Right ventricle myocardium superior (tissue), 1 donor: ENCODE results near the gene MRPS27. TPM values are rescaled to one million over a fixed set of nuclear protein-coding genes. Genes with fewer than 3 reads are reported as not detected.

ENCODE experiments used
- ATAC-seq: fragments of 200-7000 bp; cut with Tn5 transposase; one replicate; pipeline ENCODE4 v1.9.1; 2020; ENCODE audit warnings: mild to moderate bottlenecking; ENCODE audit not compliant: poor library complexity
- DNase-seq: peaks from one replicate; pipeline ENCODE4 v3.0.0-alpha.2; 2020
- intact Hi-C: fragments of 100-400 bp; cut with DNase I; formaldehyde crosslinking; loops from one replicate; pipeline ENCODE4 v1.11.2; 2022
- total RNA-seq: library from RNA; stranded (reverse); fragmentation: NEBNext Ultra II Directional; extraction: Animal tissue kit (Norgen Biotek cat#: 25700); gene quantifications from one replicate; pipeline ENCODE4 v1.2.1, GENCODE V29; 2021
- donor health status: DM: no; HTN: yes; CAD: no; lungs with severe emphysema.

MRPS27 gene
- total RNA-seq, 1 donor from 2014 or later = 69.3 TPM

DNA sequence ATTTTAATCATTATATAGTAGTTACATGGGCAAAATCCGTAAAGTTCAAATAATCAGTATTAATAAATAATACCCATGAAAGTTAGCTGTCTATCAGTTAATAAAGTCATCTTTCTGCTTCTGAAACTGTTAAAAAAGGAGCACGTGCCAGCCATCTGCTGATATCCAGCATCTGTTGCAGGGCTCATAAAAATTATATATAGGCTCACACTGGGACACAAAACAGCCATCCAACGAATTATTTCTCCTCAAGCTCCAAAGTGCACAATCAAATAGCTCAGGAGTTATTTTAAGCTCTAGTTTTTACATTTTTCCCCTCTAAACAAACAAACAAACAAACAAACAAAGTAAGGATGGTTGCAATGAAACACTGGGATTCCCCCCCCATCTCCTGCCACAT lies 48.3 kb downstream of the MRPS27 start:
- intact Hi-C loops = no loop called here
- ATAC-seq (no peak), DNase-seq (no peak)

GRCh38 chr5:72270037-72270436 lies 50.0 kb downstream of the MRPS27 start:
- ATAC-seq (no peak), DNase-seq (no peak)
- intact Hi-C loops = no loop called here

DNA sequence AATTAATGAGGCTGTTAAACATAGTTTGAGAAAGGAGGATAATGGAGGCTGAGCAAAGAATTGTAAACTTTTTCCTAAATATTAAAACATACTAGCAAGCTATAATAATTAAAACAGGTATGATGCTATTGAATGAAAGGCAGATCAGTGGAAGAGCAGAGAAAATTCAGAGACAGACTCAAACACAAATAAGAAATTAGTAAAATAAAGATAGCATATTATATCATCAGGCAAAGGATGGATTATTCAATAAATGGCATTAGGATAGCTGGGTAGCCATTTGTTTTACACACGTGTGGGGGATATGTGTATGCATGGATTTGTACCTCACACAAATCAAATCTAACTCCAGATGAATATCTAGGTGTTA lies 50.6 kb downstream of the MRPS27 start:
- ATAC-seq = no peak
- no peak for DNase-seq
- intact Hi-C loops = no loop called here

DNA sequence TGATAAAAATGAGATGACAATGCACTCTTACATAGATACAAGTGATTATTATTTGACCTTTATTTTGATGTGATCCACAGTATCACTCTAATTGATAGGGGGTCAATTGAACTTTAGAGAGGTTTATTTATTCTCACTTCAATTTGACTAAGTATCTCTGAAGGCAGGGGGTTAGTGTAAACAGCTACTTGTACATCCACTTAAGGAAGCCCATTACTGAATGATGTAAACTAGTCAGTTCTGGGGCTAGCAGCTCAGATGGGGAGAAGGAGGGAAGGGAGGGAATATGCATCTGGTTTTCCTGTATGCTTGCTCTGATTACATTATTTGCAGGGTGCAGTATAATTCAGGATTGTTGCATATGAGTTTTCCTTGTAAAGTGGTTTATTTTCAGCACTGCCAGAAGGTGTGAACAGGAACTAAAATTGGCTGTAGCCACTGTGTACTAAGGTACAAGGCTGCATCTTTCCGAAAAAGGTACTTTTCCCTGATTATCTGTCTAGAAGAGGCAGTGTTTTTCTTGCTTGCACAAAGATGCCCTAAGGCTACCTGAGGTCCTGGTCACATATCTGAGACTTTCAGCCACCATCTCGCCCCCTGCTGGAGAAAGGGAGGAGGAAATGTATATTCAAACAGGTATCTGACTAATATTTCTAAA lies 51.2 kb downstream of the MRPS27 start:
- no peak for DNase-seq
- ATAC-seq = peak; percentile 58
- intact Hi-C loops = no loop called here

- DNase-seq (no peak), ATAC-seq (peak; percentile 58)
- intact Hi-C loops = no loop called here
These were observed 51.8 kb downstream of the MRPS27 start for GRCh38 chr5:72268260-72268659.

- ATAC-seq (no peak), DNase-seq (no peak)
- intact Hi-C loops = no loop called here
These were observed 52.4 kb downstream of the MRPS27 start for GRCh38 chr5:72267685-72268084.

GRCh38 chr5:72266862-72267261 lies 53.2 kb downstream of the MRPS27 start:
- DNase-seq (no peak), ATAC-seq (no peak)
- intact Hi-C loops = no loop called here

DNA sequence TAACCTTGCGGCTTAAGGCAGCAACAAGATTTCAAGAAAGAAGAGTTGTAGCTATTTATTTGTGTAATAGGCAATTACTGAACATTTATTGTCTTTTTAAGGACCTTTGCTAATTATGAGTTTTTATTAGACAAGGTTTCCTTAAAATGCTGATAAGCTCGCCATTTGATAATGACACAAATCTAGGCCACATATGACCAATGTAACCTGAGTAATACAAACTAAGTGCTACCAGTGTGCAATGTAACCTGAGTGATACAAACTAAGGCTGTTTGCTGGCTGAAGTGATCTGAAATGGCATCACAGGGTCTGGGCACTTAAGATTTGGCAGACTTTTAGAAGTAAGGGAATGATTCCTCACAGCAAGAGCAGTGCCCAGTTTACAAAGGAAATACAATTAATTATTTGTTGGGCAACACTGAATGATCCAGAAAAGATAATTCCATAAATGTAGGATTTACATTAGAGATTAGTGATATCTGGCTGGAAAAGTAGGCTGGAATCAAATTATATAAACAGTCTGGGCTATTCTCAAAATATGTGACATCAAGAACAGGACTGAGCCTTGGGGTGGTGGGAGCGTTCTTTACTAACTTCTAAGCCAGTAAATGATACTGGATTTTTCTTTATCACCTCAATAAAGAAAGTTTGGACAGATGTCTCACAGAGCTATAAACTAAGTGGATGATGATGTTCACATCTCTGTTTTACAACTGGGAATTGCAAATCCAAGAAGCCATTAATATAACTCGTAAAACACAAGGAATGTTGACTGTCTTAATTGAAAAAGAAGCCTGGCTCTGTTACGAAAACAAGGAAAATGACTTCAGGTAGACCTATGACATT lies 54.8 kb downstream of the MRPS27 start:
- ATAC-seq = no peak
- no peak for DNase-seq
- intact Hi-C loops = no loop called here

GRCh38 chr5:72256536-72256935 lies 63.5 kb downstream of the MRPS27 start:
- intact Hi-C loops = loop anchor here (10.0 kb wide), 1 partner anchor 112 kb away; no protein-coding TSS in a partner anchor
- ATAC-seq (no peak), DNase-seq (no peak)

DNA sequence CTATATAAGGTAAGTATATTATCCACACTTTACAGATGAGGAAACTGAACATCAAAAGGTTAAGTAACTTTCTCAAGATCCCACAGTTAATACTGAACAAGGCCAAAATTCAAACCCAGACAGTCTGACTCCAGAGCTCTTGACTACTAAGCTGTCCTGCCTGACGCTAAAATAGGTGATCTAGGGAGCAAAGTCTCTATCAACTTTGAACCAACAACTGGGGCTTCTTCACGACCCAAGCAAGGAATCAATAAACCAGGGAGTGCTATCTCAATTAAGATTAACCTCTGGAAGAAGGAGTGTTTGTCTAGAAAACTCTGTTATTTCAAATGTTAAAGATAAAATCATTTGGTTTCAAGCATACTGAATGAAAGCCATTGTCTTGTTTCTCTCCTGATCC lies 64.4 kb downstream of the MRPS27 start:
- no peak for ATAC-seq
- intact Hi-C loops = loop anchor here (10.0 kb wide), 1 partner anchor 111 kb away; no protein-coding TSS in a partner anchor

GRCh38 chr5:72255237-72255636 lies 64.8 kb downstream of the MRPS27 start:
- ATAC-seq (no peak), DNase-seq (no peak)
- intact Hi-C loops = loop anchor here (10.0 kb wide), 1 partner anchor 110 kb away; no protein-coding TSS in a partner anchor

More for the DNA sequence above, 64.4 kb downstream of the MRPS27 start:
- no peak for DNase-seq

DNA sequence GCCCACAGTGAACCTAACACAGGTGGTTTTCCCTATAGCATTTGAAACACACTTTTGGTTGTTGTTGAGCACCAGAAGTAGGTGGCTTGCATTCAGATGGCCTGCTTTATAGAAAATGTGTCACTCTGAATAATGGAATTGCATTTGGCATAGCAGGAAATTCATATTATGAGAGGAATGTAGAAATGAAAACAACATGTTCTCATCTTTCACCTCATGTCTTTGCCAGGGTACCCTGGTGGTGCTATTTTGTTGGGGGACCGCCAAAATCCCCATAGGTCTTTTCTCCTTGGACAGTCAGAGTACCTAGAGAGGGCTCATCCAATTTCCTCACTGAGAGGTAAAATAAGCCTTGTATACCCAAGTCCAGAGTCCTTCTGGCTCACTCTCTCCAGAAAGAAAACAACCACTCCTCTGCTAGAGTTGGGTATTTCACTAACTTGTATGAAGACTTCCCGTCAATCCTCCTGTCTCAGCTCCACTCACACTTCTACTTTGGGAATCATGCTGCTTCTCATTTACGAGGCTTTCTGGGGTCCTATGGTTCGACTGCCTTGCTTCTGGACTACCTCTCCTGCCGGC lies 67.4 kb downstream of the MRPS27 start:
- ATAC-seq = no peak
- no peak for DNase-seq
- intact Hi-C loops = loop anchor here (10.0 kb wide), 1 partner anchor 108 kb away; no protein-coding TSS in a partner anchor

- intact Hi-C loops = loop anchor here (10.0 kb wide), 1 partner anchor 107 kb away; no protein-coding TSS in a partner anchor
- no peak for ATAC-seq
- DNase-seq = no peak
These were observed 68.0 kb downstream of the MRPS27 start for GRCh38 chr5:72252008-72252407.

DNA sequence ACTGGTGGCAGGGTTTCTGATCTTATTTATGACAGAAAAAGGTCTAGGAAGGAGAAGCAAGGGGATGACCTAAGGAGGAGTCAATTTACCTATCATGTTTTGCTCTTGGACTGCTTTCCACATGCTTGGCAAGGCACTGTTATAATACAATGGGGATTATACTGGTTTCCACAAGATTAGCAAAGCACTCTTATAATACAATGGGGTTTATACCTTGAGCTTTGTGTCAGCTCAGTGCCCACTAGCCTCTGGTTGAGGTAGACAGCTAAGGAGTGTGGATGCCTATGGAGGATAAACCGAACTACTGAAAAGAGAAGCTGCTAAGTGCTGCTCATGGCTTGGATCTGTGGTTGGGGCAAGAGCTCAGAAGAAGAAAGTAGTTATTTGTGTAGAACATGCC lies 68.7 kb downstream of the MRPS27 start:
- no peak for DNase-seq
- intact Hi-C loops = loop anchor here (10.0 kb wide), 1 partner anchor 107 kb away; no protein-coding TSS in a partner anchor
- no peak for ATAC-seq

DNA sequence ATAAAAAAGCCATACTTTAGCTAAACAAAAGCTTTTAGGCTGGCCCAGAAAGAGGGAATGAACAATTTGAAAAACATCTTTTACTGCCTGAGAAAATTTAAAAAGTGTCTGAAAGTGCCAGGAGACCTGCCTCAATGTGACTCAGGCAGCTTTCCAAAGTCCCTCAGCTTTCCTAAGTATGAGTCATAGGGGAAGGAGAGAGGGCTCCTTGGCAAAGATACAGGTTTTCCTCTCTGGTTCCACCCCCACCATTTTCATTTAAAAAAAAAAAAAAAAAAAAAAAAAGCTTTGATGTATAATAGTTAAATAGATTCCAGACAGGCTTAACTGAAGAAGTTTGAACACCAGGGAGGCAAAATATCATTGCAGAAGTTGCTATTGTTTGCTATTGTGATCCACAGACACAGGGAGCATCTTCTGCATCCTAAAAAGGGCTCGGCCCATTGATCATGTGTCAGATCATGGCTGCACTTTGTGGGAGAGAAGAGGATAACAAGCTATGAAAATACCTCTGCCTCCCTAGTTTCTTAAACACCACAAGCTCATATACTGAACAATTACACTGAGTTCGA lies 71.5 kb downstream of the MRPS27 start:
- ATAC-seq = peak; percentile 50
- no peak for DNase-seq
- intact Hi-C loops = no loop called here

DNA sequence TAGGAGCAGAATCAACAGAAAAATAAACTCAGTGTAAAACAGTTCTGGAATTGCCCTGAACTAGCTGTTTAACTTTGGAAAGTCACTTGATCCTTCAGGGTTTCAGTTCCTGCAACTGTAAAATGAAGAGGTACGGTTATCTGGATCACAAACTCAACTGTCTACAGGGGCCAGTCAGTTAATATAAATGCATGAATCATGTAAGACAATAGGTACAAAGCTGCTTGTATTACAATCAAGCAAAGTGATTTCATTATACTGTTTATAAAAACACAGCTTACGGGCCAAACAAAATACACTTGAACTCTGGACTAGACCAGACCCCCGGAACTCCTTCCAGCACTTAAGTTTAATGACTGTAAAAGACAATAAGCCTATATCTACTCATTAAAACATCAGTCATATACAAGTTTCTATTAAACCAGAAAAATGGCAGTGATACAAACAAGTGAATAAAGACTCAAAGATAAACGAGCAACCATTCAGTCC lies 73.0 kb downstream of the MRPS27 start:
- DNase-seq = no peak
- intact Hi-C loops = no loop called here
- ATAC-seq = no peak

GRCh38 chr5:72245951-72246532 lies 74.0 kb downstream of the MRPS27 start:
- DNase-seq = no peak
- ATAC-seq = peak; percentile 61
- intact Hi-C loops = no loop called here

DNA sequence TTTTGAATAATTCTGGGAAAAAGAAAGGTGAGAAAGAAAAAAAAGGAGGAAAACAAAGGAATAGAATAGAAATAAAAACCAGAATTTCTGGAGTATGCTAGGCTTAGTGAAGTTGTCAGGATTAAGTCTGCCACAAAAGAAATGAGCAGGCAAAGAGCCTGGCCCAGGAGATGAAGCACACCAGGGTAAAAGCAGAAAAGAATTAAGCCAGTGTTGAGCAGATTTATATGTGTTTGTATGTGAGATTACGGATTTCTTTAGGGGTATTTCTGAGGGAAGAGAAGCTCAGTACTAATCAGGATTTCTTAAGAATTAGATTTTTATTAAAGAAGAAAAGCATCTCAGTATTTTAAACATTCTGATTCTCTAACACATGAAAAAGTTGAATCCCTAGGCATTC lies 74.5 kb downstream of the MRPS27 start:
- no peak for DNase-seq
- intact Hi-C loops = no loop called here

More for the DNA sequence above, 74.5 kb downstream of the MRPS27 start:
- no peak for ATAC-seq
